Suprapubic skin (tissue), 3 donors: ENCODE measurements around the gene C3orf20.

ENCODE experiments used
- EP300 ChIP-seq: sonication (generic); formaldehyde crosslinking; IDR thresholded peaks from one replicate; pipeline ENCODE4 v1.6.1; 2017; ENCODE audit warnings: antibody characterized with exemption
- TF ChIP-seq, protein P1 (sequence below), 2 donors: fragments of 200-600 bp in 1 of 2; fragments of 450-650 bp in 1 of 2; sonication (generic) in 1 of 2; IDR thresholded peaks; one replicate each; pipeline ENCODE4 v1.5.1; 2016 to 2019; ENCODE audit warnings: antibody characterized with exemption in 2 of 2, mild to moderate bottlenecking in 1 of 2, moderate library complexity in 1 of 2

DNA sequence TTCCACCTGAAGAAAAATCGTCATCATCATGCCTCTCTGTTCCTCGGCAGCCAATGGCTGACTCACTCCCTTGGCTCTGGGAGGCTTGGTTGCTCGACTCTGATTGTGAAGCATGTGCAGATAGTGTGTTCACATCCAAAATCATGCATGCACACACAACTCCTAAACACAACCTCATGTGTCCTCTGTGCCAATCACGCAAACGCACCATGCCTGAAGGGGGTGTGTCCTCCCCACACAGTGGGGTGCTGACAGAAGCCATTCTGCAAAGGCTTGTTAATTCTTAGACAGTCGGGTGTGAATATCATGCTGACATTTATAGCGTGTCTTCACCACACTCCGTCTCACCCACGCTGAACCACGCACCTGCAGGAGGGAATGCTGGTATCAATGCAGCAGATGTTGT is 34.8 kb upstream of the C3orf20 start:
- TF ChIP-seq, protein P1, sequence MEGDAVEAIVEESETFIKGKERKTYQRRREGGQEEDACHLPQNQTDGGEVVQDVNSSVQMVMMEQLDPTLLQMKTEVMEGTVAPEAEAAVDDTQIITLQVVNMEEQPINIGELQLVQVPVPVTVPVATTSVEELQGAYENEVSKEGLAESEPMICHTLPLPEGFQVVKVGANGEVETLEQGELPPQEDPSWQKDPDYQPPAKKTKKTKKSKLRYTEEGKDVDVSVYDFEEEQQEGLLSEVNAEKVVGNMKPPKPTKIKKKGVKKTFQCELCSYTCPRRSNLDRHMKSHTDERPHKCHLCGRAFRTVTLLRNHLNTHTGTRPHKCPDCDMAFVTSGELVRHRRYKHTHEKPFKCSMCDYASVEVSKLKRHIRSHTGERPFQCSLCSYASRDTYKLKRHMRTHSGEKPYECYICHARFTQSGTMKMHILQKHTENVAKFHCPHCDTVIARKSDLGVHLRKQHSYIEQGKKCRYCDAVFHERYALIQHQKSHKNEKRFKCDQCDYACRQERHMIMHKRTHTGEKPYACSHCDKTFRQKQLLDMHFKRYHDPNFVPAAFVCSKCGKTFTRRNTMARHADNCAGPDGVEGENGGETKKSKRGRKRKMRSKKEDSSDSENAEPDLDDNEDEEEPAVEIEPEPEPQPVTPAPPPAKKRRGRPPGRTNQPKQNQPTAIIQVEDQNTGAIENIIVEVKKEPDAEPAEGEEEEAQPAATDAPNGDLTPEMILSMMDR (IDR thresholded peaks at IDR 0.05) = no peak
- TF ChIP-seq EP300 = no peak
